HEK293 (cell line): Measurements from ENCODE around the gene TNFSF10.

Source experiments
- CTCF ChIA-PET: fragments of 350-600 bp; formaldehyde crosslinking; extraction: SDS; loops from one replicate; lab custom pipeline; 2021; ENCODE audit warnings: antibody characterized with exemption; lab: Yijun Ruan, JAX
- POLR2A ChIA-PET: fragments of 300-600 bp; formaldehyde crosslinking; extraction: SDS; loops from one replicate; lab custom pipeline; 2020; ENCODE audit warnings: antibody characterized with exemption, inconsistent platforms; lab: Yijun Ruan, JAX
- H3K27ac ChIP-seq: fragments of 200-500 bp; sonication (Bioruptor generic); 2 replicates; pipeline ENCODE4 v1.5.1; 2014; ENCODE audit warnings: low read depth, low read length, control low read depth, inconsistent platforms; ENCODE audit errors: extremely low read depth
- H3K36me3 ChIP-seq, 2 experiments: fragments of 200-500 bp in 1 of 2; sonication (Bioruptor generic) in 1 of 2; 1 replicate in 1 of 2; 2 replicates in 1 of 2; pipeline ENCODE4 v1.5.1; 2014 to 2017; ENCODE audit warnings: inconsistent platforms in 2 of 2, low read length in 2 of 2; ENCODE audit not compliant: control insufficient read depth in 2 of 2, insufficient read depth in 1 of 2
- H3K4me1 ChIP-seq: fragments of 200-500 bp; sonication (Bioruptor generic); 2 replicates; pipeline ENCODE4 v1.5.1; 2014; ENCODE audit warnings: mild to moderate bottlenecking, low read length, inconsistent platforms; ENCODE audit not compliant: control insufficient read depth, insufficient read depth
- H3K4me3 ChIP-seq: 2 replicates; pipeline ENCODE4 v1.5.1; 2011; ENCODE audit warnings: low read depth, mild to moderate bottlenecking, control low read depth, low read length, moderate library complexity
- H3K9me3 ChIP-seq: fragments of 200-500 bp; sonication (Bioruptor generic); 2 replicates; pipeline ENCODE4 v1.5.1; 2014; ENCODE audit warnings: low read depth, low read length, inconsistent platforms; ENCODE audit not compliant: control insufficient read depth, insufficient read depth
- GFI1B ChIP-seq: fragments of 450-650 bp; formaldehyde crosslinking; IDR thresholded peaks from 2 replicates; pipeline ENCODE4 v1.5.1; 2016; ENCODE audit warnings: missing biosample characterization, missing genetic modification characterization
- HOXA7 ChIP-seq: sonication (generic); formaldehyde crosslinking; IDR thresholded peaks from 2 replicates; pipeline ENCODE4 v1.8.1; 2022; ENCODE audit warnings: missing genetic modification reagents, borderline replicate concordance
- KLF16 ChIP-seq: fragments of 450-650 bp; formaldehyde crosslinking; IDR thresholded peaks from 2 replicates; pipeline ENCODE4 v1.5.1; 2017; ENCODE audit warnings: missing biosample characterization, missing genetic modification characterization
- KLF17 ChIP-seq: fragments of 450-650 bp; formaldehyde crosslinking; IDR thresholded peaks from 2 replicates; pipeline ENCODE4 v1.5.1; 2016; ENCODE audit warnings: missing biosample characterization, missing genetic modification characterization
- PRDM6 ChIP-seq: fragments of 450-650 bp; formaldehyde crosslinking; IDR thresholded peaks from 2 replicates; pipeline ENCODE4 v1.5.1; 2017; ENCODE audit warnings: missing biosample characterization, missing genetic modification characterization
- REPIN1 ChIP-seq: fragments of 450-650 bp; formaldehyde crosslinking; IDR thresholded peaks from 2 replicates; pipeline ENCODE4 v1.5.1; 2017; ENCODE audit warnings: missing biosample characterization, missing genetic modification characterization, low read depth
- ZNF239 ChIP-seq: fragments of 450-650 bp; formaldehyde crosslinking; IDR thresholded peaks from 2 replicates; pipeline ENCODE4 v1.5.1; 2016; ENCODE audit warnings: missing biosample characterization, missing genetic modification characterization
- ZNF324 ChIP-seq: fragments of 450-650 bp; formaldehyde crosslinking; IDR thresholded peaks from 2 replicates; pipeline ENCODE4 v1.5.1; 2016; ENCODE audit warnings: missing biosample characterization, missing genetic modification characterization
- ZNF341 ChIP-seq: fragments of 450-650 bp; formaldehyde crosslinking; IDR thresholded peaks from 2 replicates; pipeline ENCODE4; 2016; ENCODE audit warnings: low read depth, missing biosample characterization, missing genetic modification characterization
- ZNF350 ChIP-seq: fragments of 450-650 bp; formaldehyde crosslinking; IDR thresholded peaks from 2 replicates; pipeline ENCODE4 v1.5.0; 2017; ENCODE audit warnings: missing biosample characterization, mild to moderate bottlenecking, missing genetic modification characterization
- ZNF362 ChIP-seq: fragments of 450-650 bp; formaldehyde crosslinking; IDR thresholded peaks from 2 replicates; pipeline ENCODE4 v1.5.1; 2016; ENCODE audit warnings: missing biosample characterization, missing genetic modification characterization
- ZNF501 ChIP-seq: fragments of 450-650 bp; formaldehyde crosslinking; IDR thresholded peaks from 2 replicates; pipeline ENCODE4 v1.5.1; 2016; ENCODE audit warnings: missing biosample characterization, missing genetic modification characterization
- ZNF626 ChIP-seq: fragments of 450-650 bp; sonication (Bioruptor Pico); formaldehyde crosslinking; IDR thresholded peaks from 2 replicates; pipeline ENCODE4 v1.5.1; 2018; ENCODE audit warnings: missing biosample characterization, missing genetic modification characterization, inconsistent platforms
- ZNF664 ChIP-seq: fragments of 450-650 bp; formaldehyde crosslinking; IDR thresholded peaks from 2 replicates; pipeline ENCODE4 v1.5.1; 2016; ENCODE audit warnings: missing biosample characterization, missing genetic modification characterization
- ZNF692 ChIP-seq: fragments of 450-650 bp; formaldehyde crosslinking; IDR thresholded peaks from 2 replicates; pipeline ENCODE4 v1.5.1; 2016; ENCODE audit warnings: missing biosample characterization, missing genetic modification characterization
- ZSCAN30 ChIP-seq: fragments of 450-650 bp; IDR thresholded peaks from 2 replicates; pipeline ENCODE4 v1.5.1; 2018; ENCODE audit warnings: missing biosample characterization, mild to moderate bottlenecking, missing genetic modification characterization, moderate library complexity
- ZSCAN4 ChIP-seq: fragments of 450-650 bp; formaldehyde crosslinking; IDR thresholded peaks from 2 replicates; pipeline ENCODE4 v1.5.1; 2017; ENCODE audit warnings: missing biosample characterization, missing genetic modification characterization

TNFSF10 gene

GRCh38 chr3:172467170-172467824 is 55.9 kb downstream of the TNFSF10 start:
- ChIA-PET POLR2A (no interaction called here), CTCF (interaction anchor here (0.7 to 1.7 kb wide), 3 partner anchors 10 to 130 kb away, joined by 3 to 4 read pairs (median 4); no protein-coding TSS in a partner anchor)
- Histone ChIP-seq H3K4me3 (no peak overlapping the region), H3K4me1 (no peaks in the 10 kb centered on the region), H3K27ac (no peak overlapping the region), H3K36me3 (no peaks in the 10 kb centered on the region), H3K9me3 (no peaks in the 10 kb centered on the region)
- no peak for TF ChIP-seq ZNF350
- TF ChIP-seq GFI1B (tag by site-specific recombination), result peak; percentile 83
- TF ChIP-seq PRDM6 (tag by site-specific recombination), result peak; percentile 77
- TF ChIP-seq, all 188 proteins: peak for 2

GRCh38 chr3:172466553-172467130 is 56.6 kb downstream of the TNFSF10 start:
- Histone ChIP-seq H3K4me1 (no peaks in the 10 kb centered on the region), H3K27ac (no peak overlapping the region), H3K4me3 (no peak overlapping the region), H3K36me3 (no peaks in the 10 kb centered on the region), H3K9me3 (no peaks in the 10 kb centered on the region)
- POLR2A ChIA-PET, result no interaction called here
- TF ChIP-seq ZSCAN4 (tag by site-specific recombination) (no peak), ZNF362 (no peak), ZNF350 (no peak), ZNF501 (tag by site-specific recombination) (no peak), ZNF239 (tag by site-specific recombination) (no peak), ZNF341 (no peak), KLF17 (tag by site-specific recombination) (no peak), ZNF664 (tag by site-specific recombination) (no peak), KLF16 (tag by site-specific recombination) (no peak), HOXA7 (CRISPR knock-in tag) (no peak), ZSCAN30 (tag by site-specific recombination) (no peak), REPIN1 (tag by site-specific recombination) (no peak), ZNF324 (no peak), ZNF626 (no peak), ZNF692 (tag by site-specific recombination) (no peak)
- CTCF ChIA-PET, result interaction anchor here (0.7 kb wide), 1 partner anchor 131 kb away, joined by 4 read pairs; no protein-coding TSS in a partner anchor
